HepG2 (cell line): Measurements from ENCODE around the gene SLC4A7. TPM values are rescaled to one million over a fixed set of nuclear protein-coding genes. Genes with fewer than 3 reads are reported as not detected.

Experiments
- GABPA ChIP-seq, 2 experiments: IDR thresholded peaks; 2 replicates each; pipeline ENCODE4 v1.6.1; 2011 to 2016; ENCODE audit warnings: low read depth in 2 of 2, low read length in 1 of 2, missing biosample characterization in 1 of 2, missing genetic modification characterization in 1 of 2
- GPBP1L1 ChIP-seq: sonication (generic); formaldehyde crosslinking; IDR thresholded peaks from 2 replicates; pipeline ENCODE4 v1.5.0; 2020; ENCODE audit warnings: mild to moderate bottlenecking, missing genetic modification reagents
- HOXA7 ChIP-seq: sonication (generic); formaldehyde crosslinking; IDR thresholded peaks from 2 replicates; pipeline ENCODE4 v1.8.1; 2022; ENCODE audit warnings: mild to moderate bottlenecking, missing genetic modification reagents, moderate library complexity
- IKZF1 ChIP-seq: fragments of 450-650 bp; IDR thresholded peaks from 2 replicates; pipeline ENCODE4 v1.7.1; 2016
- KDM6A ChIP-seq: IDR thresholded peaks from 2 replicates; pipeline ENCODE4 v1.6.1; 2016; ENCODE audit warnings: low read depth
- NCOR1 ChIP-seq: fragments of 200-600 bp; sonication (generic); IDR thresholded peaks from 2 replicates; pipeline ENCODE4 v1.7.0; 2017; ENCODE audit warnings: antibody characterized with exemption, low read length, borderline replicate concordance
- NFYB ChIP-seq: sonication (generic); formaldehyde crosslinking; IDR thresholded peaks from 2 replicates; pipeline ENCODE4 v1.4.0; 2020; ENCODE audit warnings: missing genetic modification reagents
- NR3C1 ChIP-seq: sonication (generic); formaldehyde crosslinking; IDR thresholded peaks from 2 replicates; pipeline ENCODE4 v1.4.0; 2020; ENCODE audit warnings: missing genetic modification reagents
- PRDM15 ChIP-seq: sonication (generic); formaldehyde crosslinking; IDR thresholded peaks from 2 replicates; pipeline ENCODE4 v1.4.0; 2020; ENCODE audit warnings: missing genetic modification reagents
- RXRB ChIP-seq: IDR thresholded peaks from 2 replicates; pipeline ENCODE4 v1.6.1; 2016; ENCODE audit warnings: borderline replicate concordance, missing genetic modification reagents, missing compliant biosample characterization
- SMARCE1 ChIP-seq: fragments of 450-650 bp; IDR thresholded peaks from 2 replicates; pipeline ENCODE4 v1.6.1; 2017; ENCODE audit warnings: borderline replicate concordance
- SPEN ChIP-seq: sonication (generic); formaldehyde crosslinking; IDR thresholded peaks from 2 replicates; pipeline ENCODE4 v1.5.1; 2020; ENCODE audit warnings: low read depth, mild to moderate bottlenecking, missing genetic modification reagents
- TAF15 ChIP-seq: fragments of 200-400 bp; formaldehyde crosslinking; IDR thresholded peaks from one replicate; pipeline ENCODE4 v1.6.1; 2018; ENCODE audit warnings: mild to moderate bottlenecking, low read depth, low read length; ENCODE audit not compliant: poor library complexity, severe bottlenecking
- THYN1 ChIP-seq: sonication (generic); formaldehyde crosslinking; IDR thresholded peaks from 2 replicates; pipeline ENCODE4 v1.8.1; 2023; ENCODE audit warnings: low read depth, mild to moderate bottlenecking, moderate library complexity, missing genetic modification reagents, borderline replicate concordance
- ZFYVE20 ChIP-seq: sonication (generic); formaldehyde crosslinking; IDR thresholded peaks from 2 replicates; pipeline ENCODE4 v1.8.0; 2023; ENCODE audit warnings: low read depth, mild to moderate bottlenecking, moderate library complexity, missing genetic modification reagents, borderline replicate concordance
- ZNF275 ChIP-seq: sonication (generic); formaldehyde crosslinking; IDR thresholded peaks from 2 replicates; pipeline ENCODE4 v1.8.0; 2022; ENCODE audit warnings: missing genetic modification reagents, mild to moderate bottlenecking, inconsistent platforms, borderline replicate concordance
- ZNF280D ChIP-seq: sonication (generic); formaldehyde crosslinking; IDR thresholded peaks from 2 replicates; pipeline ENCODE4 v1.5.1; 2020; ENCODE audit warnings: mild to moderate bottlenecking, missing genetic modification reagents
- ZNF83 ChIP-seq: sonication (generic); formaldehyde crosslinking; IDR thresholded peaks from 2 replicates; pipeline ENCODE4 v1.4.0; 2020; ENCODE audit warnings: missing genetic modification reagents, mild to moderate bottlenecking, borderline replicate concordance
- polyA plus RNA-seq, 8 experiments: library from polyadenylated mRNA; depleted of rRNA in 3 of 8; stranded (reverse) in 7 of 8; unstranded in 1 of 8; fragments of >200 nt; fragmentation: Illumina TruSeq in 4 of 8; extraction: Trizol in 4 of 8; gene quantifications; 2 replicates each; pipeline versions ENCODE4 v1.2.1 to v1.2.3, GENCODE V29; 2011 to 2016; ENCODE audit warnings: low read depth in 4 of 8, missing spikeins in 1 of 8, mixed read lengths in 1 of 8; ENCODE audit not compliant: insufficient read depth in 1 of 8
- total RNA-seq, 5 experiments: library from RNA; depleted of rRNA; stranded (reverse); fragments of >200 nt; fragmentation: Illumina TruSeq; extraction: Trizol; gene quantifications; 2 replicates each; pipeline ENCODE4 v1.2.3, GENCODE V29; 2016; ENCODE audit warnings: low read depth in 1 of 5

SLC4A7 gene
- total and polyA plus RNA-seq, 2 of the 13 experiments (the other 11 are each of a cell fraction or from before 2014, with no cell fraction given) = 16.4 to 43.8 TPM

GRCh38 chr3:27368831-27369607 is 115.2 kb downstream of the SLC4A7 start, which contains the start of gene NEK10 (continued):
- TF ChIP-seq PRDM15 (CRISPR knock-in tag) (no peak), ZNF83 (no peak), ZFYVE20 (no peak), ZNF275 (CRISPR knock-in tag) (no peak), RXRB (CRISPR knock-in tag) (peak; percentile 61; the same call in 1 of the 2 replicates), IKZF1 (no peak), GPBP1L1 (CRISPR knock-in tag) (no peak), KDM6A (no peak), SMARCE1 (no peak), NCOR1 (no peak), HOXA7 (CRISPR knock-in tag) (no peak), ZNF280D (CRISPR knock-in tag) (no peak), GABPA (IDR thresholded peaks at IDR 0.05; ENCODE audit: low read depth, low read length) (no peak), GABPA (CRISPR knock-in tag; IDR thresholded peaks at IDR 0.05; ENCODE audit: low read depth) (no peak), TAF15 (no peak), NR3C1 (CRISPR knock-in tag) (no peak), NFYB (CRISPR knock-in tag) (peak; percentile 98), THYN1 (CRISPR knock-in tag) (no peak), SPEN (CRISPR knock-in tag) (no peak)
